NCI-H2171 (cell line): ENCODE results near the gene PTPRB.
A peak's percentile ranks its signal among the peaks of the same experiment; 100 is the strongest.

Experiments used
- DNase-seq: peaks from one replicate; lab custom pipeline; 2025; lab: John Stamatoyannopoulos, UW

The PTPRB gene

GRCh38 chr12:70592664-70593063 is 44.6 kb downstream of the PTPRB start:
- DNase-seq, result no peak

GRCh38 chr12:70590549-70591226 is 46.5 kb downstream of the PTPRB start:
- no peak for DNase-seq

GRCh38 chr12:70590051-70590450 is 47.2 kb downstream of the PTPRB start:
- DNase-seq, result peak; percentile 1

- no peak for DNase-seq
These were observed 52.9 kb downstream of the PTPRB start for GRCh38 chr12:70584332-70584731.

GRCh38 chr12:70583251-70583650 is 54.0 kb downstream of the PTPRB start:
- DNase-seq, result no peak

- DNase-seq, result no peak
These were observed 56.0 kb downstream of the PTPRB start for GRCh38 chr12:70581208-70581607.

- no peak for DNase-seq
These were observed 60.0 kb downstream of the PTPRB start for GRCh38 chr12:70577283-70577634.

GRCh38 chr12:70576341-70577282 is 60.6 kb downstream of the PTPRB start:
- DNase-seq, result peak; percentile 57

- DNase-seq, result no peak
These were observed 65.4 kb downstream of the PTPRB start for GRCh38 chr12:70571705-70572268.

- no peak for DNase-seq
These were observed 66.2 kb downstream of the PTPRB start for GRCh38 chr12:70571029-70571428.

- DNase-seq, result no peak
These were observed 75.7 kb downstream of the PTPRB start for GRCh38 chr12:70561550-70561949.

- no peak for DNase-seq
These were observed 76.6 kb downstream of the PTPRB start for GRCh38 chr12:70560671-70561070.

GRCh38 chr12:70559390-70559789 is 77.8 kb downstream of the PTPRB start:
- DNase-seq, result no peak

GRCh38 chr12:70557583-70558191 is 79.5 kb downstream of the PTPRB start:
- no peak for DNase-seq

- no peak for DNase-seq
These were observed 80.9 kb downstream of the PTPRB start for GRCh38 chr12:70556179-70556869.

GRCh38 chr12:70555081-70555480 is 82.1 kb downstream of the PTPRB start:
- DNase-seq, result no peak

GRCh38 chr12:70553391-70553859 is 83.8 kb downstream of the PTPRB start:
- DNase-seq, result no peak

GRCh38 chr12:70551731-70552130 is 85.5 kb downstream of the PTPRB start:
- no peak for DNase-seq

GRCh38 chr12:70550180-70550577 is 87.0 kb downstream of the PTPRB start:
- no peak for DNase-seq

GRCh38 chr12:70549340-70550179 is 87.7 kb downstream of the PTPRB start:
- no peak for DNase-seq

- DNase-seq, result no peak
These were observed 93.8 kb downstream of the PTPRB start for GRCh38 chr12:70543444-70543843.
